Spleen (tissue), 7 donors: ENCODE data around the gene MAP3K19.

Experiments used
- CTCF ChIP-seq, 11 experiments: fragments of 200-600 bp in 7 of 11; fragments of 450-650 bp in 4 of 11; sonication (generic) in 4 of 11; IDR thresholded peaks in 8 of 11; conservative IDR thresholded peaks in 3 of 11; 1 replicate in 7 of 11; 2 replicates in 4 of 11; pipeline versions ENCODE4 v1.4.0 to v1.8.0; 2016 to 2021; ENCODE audit warnings: antibody characterized with exemption in 11 of 11, inconsistent platforms in 4 of 11, mild to moderate bottlenecking in 1 of 11
- POLR2A ChIP-seq, 3 donors: fragments of 450-650 bp; IDR thresholded peaks; one replicate each; pipeline ENCODE4 v1.5.1; 2017; ENCODE audit warnings: antibody characterized with exemption in 3 of 3, mild to moderate bottlenecking in 1 of 3
- POLR2AphosphoS5 ChIP-seq, 3 donors: sonication (generic); formaldehyde crosslinking; IDR thresholded peaks; one replicate each; pipeline ENCODE4 v1.5.1; 2017; ENCODE audit warnings: antibody characterized with exemption in 3 of 3
- donor health status: DM: no; HTN: no; CAD: no; lungs with moderate emphysema.
- donor health status: DM: no; HTN: no; CAD: no.
- donor health status: DM: no; HTN: no; CAD: no.

GRCh38 chr2:135091681-135092080 is 44.4 kb upstream of the MAP3K19 start:
- TF ChIP-seq CTCF (IDR thresholded peaks at IDR 0.05 in 8 of 11, conservative IDR thresholded peaks at IDR 0.05 in 3 of 11) (no peak), POLR2A (IDR thresholded peaks at IDR 0.05) (no peak), POLR2AphosphoS5 (IDR thresholded peaks at IDR 0.05) (no peak)
